SKM-1 (cell line): ENCODE measurements around the gene TMEM213.

Source experiments
- DNase-seq: peaks from one replicate; lab custom pipeline; 2025; ENCODE audit not compliant: unreplicated experiment; lab: John Stamatoyannopoulos, UW

The TMEM213 gene

DNA sequence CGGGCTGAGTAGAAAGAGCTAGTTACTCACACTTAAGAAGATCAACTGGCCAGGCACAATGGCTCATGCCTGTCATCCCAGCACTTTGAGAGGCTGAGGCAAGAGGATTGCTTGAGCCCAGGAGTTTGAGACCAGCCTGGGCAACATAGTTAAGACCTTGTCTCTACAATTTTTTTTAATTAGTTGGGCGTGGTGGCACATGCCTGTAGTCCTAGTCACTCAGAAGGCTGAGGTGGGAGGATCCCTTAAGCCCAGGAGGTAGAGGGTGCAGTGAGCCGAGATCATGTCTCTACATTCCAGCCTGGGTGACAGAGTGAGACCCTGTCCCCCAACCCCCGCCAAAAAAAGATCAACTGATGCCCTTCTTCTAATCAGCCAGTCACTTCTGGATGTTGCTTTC is 74.8 kb downstream of the TMEM213 start:
- no peak for DNase-seq

DNA sequence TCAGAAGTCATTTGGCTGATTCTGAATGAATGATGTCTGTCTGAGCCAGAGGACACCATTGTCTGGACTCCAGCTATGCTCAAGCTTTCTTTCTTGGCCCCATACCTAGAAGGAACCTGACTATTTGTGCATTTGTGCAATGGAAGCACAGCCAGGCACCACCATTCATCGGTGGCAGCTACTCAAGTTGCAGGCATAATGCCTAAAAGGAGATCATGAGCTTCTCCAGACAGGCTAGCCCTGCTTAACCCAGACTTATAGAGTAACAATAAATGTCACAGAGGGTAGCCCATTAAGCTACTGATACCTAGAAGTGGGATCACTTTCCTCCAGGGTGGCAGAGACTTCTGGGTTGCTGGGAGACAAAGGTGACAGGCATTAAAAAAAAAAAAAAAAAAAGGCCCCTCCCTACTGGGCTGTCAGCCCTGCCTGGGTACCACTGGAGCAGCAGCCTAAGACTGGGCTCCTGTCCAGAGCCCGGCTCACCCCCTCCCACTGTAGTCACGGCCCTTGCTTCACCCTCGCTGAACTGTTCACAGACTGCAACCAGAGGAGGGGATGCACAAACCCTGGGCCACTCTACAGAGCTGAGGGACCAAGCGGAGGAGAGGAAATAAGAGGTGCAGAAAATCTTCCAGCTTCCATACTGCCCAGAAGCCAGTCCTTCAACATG is 75.6 kb downstream of the TMEM213 start:
- DNase-seq: no peak

DNA sequence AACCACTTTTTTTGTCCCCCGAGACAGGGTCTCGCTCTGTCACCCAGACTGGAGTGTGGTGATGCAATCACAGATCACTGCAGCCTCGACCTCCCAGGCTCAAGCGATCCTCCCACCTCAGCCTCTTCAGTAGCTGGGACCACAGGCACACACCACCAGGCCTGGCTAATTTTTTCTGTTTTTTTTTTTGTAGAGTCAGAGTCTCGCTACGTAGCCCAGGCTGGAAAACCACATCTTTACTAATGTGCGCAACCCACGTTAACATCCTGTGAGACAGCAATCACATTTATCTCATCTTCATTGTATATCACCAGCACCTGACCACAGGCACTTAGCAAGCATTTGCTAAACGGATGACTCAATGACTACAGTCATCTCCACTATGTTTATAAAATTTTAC is 78.0 kb downstream of the TMEM213 start:
- no peak for DNase-seq

GRCh38 chr7:138876326-138876725 is 78.5 kb downstream of the TMEM213 start:
- DNase-seq: no peak

- DNase-seq: no peak
Measured at GRCh38 chr7:138878051-138878450, 80.3 kb downstream of the TMEM213 start.

DNA sequence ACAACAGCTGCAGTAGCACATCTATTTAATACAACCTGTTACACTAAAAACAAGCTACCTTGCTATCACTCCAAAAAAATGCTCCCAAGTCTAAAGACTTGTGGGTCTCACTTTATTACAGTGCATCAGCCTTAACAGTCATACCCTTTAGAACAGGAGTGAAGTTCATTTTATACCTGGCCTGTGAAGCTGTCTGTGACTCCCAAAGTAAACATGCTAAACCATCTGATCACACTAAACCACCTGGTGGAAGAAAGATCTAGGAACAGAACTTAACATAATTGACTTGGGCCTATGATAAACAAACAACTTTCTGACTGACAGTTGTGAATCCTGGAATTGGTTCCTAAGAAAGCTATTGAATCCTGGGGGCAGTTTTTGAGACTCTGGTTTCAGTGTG is 81.1 kb downstream of the TMEM213 start:
- DNase-seq: no peak

- no peak for DNase-seq
Measured at GRCh38 chr7:138879356-138879755, 81.6 kb downstream of the TMEM213 start.

GRCh38 chr7:138880881-138881578 is 83.2 kb downstream of the TMEM213 start:
- no peak for DNase-seq

DNA sequence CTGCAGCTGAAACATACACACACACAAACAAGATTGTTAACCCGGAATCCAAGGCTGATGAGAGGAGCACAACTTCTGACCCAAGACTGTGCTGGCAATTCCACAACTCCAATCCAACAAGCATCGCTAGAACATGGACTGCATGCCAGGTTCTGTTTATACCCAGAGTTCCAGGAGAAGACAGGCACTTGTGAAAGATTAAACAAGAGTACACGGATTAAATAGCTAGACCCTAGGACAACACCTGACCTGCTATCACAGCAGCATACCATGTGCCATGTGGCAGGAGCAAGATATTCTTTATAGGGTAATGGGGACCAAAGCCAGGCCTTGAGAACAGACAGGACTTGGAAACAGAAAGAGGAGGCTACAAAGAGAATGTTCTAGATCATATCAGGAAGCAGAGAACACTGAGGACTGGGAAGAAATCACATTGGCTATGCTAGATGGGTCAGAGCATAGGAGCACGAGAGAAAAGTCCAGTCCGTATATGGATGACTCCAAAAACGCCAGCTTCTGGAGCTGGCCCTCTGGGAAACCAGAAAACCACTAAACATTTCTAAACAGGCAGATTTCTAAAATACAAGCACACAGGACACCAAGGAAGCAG is 83.9 kb downstream of the TMEM213 start:
- no peak for DNase-seq

DNA sequence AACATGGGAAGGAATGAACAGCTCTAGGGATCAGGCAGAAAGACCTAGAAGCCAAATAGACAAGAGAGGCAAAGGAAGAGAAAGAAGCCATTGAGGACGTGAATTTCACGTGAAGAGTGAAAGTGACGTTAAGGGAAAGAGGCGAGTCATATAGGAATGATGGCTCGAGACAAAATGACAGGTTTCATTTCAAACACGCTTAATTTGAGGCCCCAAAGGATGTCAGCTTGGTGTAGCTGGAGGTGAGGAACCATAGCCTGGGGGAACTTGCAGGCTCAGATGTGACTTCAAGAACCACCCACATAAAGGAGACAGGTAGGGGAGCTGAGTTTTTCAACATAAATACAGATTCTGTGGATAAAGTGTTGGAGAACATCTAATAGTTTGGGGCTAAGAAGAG is 84.5 kb downstream of the TMEM213 start:
- DNase-seq: no peak

DNA sequence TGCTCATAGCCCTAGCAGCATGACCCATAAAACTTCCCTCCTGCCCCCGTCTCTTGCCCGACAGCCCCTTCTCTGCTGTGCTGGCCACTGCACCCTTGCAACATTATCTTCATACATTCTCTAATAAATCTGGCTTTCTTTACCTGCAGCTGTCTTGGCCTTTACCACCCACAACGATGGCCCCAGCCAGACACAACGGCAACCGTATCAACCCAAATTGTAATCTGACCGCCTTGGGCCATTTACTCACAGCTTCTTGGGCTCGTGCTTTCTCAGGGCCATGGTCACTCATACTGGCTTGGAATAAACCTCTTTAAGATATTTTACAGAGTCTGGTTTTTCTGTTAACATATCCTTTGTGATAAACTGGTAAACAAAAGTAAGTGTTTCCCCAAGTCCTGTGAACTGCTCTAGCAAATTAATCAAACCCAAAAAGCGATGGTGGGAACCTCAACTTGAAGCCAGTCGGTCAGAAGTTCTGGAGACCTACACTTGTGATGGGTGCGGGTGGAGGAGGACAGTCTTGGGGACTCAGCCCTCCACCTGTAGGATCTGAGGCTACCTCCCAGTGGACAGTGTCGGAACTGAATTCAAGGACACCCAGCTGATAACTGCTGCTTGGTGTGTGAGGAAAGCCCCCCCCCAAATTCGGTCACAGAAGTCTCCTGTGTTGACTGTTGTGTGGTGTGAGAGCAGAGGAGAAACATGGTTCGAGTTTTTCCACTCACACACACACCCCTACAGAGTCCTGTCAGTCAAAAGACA is 87.8 kb downstream of the TMEM213 start:
- no peak for DNase-seq

GRCh38 chr7:138886501-138886917 is 88.7 kb downstream of the TMEM213 start:
- peak; percentile 86 for DNase-seq

GRCh38 chr7:138887085-138887710 is 89.4 kb downstream of the TMEM213 start:
- DNase-seq: no peak
